ENCODE measurements around the gene ID1.
"Not testable (repeated sequence)": the region's sequence is repeated elsewhere in the genome, so short reads cannot be mapped to it uniquely, and the experiment has no call there.

ID1 gene

GRCh38 chr20:31602431-31602778, 2.7 kb upstream of the ID1 start:
- DNase-seq (ENCODE audit: low read depth): no peak

GRCh38 chr20:31602779-31603441, 2.2 kb upstream of the ID1 start:
- peak; percentile 73 for DNase-seq (ENCODE audit: low read depth)

DNA sequence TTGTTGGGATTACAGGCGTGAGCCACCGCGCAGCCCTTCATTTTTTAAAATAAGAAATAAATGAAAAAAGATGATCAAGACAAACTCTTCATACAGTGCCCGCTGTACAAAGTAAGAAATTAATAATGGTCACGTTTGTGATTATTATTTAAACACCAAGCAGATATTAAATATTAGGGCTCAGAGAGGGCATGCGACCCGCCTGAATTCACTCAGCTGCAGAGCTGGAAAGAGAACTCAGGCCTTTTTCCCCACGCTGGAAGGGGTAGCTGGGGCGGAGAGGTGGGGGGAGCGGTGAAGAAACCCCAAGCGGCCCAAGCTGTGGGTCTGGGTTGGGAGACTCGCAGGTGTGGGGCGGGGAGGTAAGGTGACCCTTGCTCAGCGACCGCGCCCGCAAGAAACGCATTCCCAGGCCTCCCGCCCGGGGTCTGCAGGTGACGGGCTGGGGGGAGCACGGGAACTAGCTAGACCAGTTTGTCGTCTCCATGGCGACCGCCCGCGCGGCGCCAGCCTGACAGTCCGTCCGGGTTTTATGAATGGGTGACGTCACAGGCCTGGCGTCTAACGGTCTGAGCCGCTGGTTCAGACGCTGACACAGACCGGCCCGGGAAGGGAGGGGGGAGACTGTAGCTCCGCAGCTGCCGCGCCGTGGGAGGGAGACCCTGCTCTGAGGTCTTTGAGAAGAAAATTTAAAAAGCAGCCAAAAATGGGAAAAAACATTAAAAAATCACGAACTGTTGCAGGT, 1.1 kb upstream of the ID1 start:
- peak; percentile 87 for DNase-seq (ENCODE audit: low read depth)

- DNase-seq (ENCODE audit: low read depth): no peak
Measured at GRCh38 chr20:31604567-31605030, 490 bp upstream of the ID1 start.

DNA sequence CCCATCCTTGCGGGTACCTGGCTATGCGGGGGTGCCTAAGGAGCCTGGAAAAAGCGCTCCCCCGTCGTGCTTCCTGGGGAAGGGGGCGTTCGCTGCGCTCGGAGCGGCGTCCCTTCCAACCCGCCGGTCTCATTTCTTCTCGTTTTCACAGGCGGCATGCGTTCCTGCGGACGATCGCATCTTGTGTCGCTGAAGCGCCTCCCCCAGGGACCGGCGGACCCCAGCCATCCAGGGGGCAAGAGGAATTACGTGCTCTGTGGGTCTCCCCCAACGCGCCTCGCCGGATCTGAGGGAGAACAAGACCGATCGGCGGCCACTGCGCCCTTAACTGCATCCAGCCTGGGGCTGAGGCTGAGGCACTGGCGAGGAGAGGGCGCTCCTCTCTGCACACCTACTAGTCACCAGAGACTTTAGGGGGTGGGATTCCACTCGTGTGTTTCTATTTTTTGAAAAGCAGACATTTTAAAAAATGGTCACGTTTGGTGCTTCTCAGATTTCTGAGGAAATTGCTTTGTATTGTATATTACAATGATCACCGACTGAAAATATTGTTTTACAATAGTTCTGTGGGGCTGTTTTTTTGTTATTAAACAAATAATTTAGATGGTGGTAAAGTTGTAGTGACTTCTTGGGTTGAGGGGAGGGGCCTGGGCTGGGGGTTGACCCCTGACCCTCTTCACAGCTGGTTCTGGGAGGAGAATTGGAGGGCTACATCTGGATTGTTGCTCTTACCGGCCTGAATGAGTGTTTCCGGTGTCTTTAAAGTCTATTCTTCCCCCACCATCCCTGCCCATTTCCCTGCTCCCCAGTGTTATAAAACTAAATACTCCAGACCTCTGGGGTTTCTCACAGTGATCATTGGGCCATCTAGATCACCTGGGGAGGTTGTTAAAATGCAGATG, 1.1 kb downstream of the ID1 start:
- no peak for DNase-seq (ENCODE audit: low read depth)

- DNase-seq (ENCODE audit: low read depth): no peak
Measured at GRCh38 chr20:31606804-31607639, 1.9 kb downstream of the ID1 start.

GRCh38 chr20:31607640-31608250, 2.7 kb downstream of the ID1 start:
- DNase-seq (ENCODE audit: low read depth): no peak

- no peak for DNase-seq (ENCODE audit: low read depth)
Measured at GRCh38 chr20:31608251-31608945, 3.3 kb downstream of the ID1 start.

DNA sequence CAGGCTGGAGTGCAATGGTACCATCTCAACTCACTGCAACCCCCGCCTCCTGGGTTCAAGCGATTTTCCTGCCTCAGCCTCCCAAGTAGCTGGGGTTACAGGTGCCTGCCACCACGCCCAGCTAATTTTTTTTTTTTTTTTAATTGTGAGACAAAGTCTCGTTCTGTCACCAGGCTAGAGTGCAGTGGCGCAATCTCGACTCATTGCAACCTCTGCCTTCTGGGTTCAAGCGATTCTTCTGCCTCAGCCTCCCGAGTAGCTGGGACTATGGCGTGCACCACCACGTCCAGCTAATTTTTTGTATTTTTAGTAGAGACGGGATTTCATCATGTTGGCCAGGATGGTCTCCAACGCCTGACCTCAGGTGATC, 7.2 kb downstream of the ID1 start:
- not testable (repeated sequence) for DNase-seq (ENCODE audit: low read depth)

DNA sequence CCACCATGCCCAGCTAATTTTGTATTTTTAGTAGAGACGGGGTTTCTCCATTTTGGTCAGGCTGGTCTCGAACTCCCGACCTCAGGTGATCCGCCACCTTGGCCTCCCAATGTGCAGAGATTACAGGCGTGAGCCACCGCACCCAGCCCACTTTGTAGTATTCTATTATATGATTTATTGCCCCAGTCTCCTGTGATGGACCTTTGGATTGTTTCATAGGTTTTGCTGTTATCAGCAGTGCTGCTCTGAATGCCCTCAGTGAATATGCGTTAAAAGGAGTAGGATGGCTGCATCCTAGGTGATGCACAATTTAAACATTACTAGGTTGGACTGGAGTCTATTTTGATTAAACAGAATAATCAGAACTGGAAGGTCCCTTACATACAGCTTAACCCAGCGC, 10.3 kb downstream of the ID1 start:
- no peak for DNase-seq (ENCODE audit: low read depth)

DNA sequence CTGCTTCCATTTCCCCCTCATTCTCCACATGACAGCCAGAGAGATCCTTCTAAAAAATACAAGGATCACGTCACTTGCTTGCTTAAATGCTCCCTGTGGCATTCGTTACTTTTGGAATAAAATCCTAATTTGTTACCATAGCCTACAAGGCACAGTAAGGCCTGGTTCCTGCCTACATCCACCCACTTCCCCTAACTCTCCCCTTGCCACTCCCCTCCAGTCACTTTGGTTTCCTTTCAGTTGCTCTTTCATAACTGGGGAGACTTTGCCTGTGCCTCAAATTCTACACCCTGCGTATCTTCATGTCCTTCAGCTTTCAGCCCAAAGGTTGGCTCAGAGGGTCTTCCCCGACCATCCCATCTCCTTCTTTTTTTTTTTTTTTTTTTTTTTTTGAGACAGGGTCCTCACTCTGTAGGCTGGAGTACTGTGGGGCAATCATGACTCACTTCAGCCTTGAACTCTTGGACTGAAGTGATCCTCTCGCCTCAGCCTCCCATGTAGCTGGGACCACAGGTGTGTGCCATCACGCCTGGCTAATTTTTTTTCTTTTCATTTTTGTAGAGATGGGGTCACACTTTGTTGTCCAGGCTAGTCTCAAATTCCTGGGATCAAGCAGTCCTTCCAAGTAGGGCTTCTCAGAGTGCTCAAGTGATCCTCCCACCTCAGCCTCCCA, 12.5 kb downstream of the ID1 start:
- DNase-seq (ENCODE audit: low read depth): no peak

- DNase-seq (ENCODE audit: low read depth): no peak
Measured at GRCh38 chr20:31620246-31620645, 15.2 kb downstream of the ID1 start.

- DNase-seq (ENCODE audit: low read depth): not testable (repeated sequence)
Measured at GRCh38 chr20:31623123-31623505, 18.0 kb downstream of the ID1 start.

- not testable (repeated sequence) for DNase-seq (ENCODE audit: low read depth)
Measured at GRCh38 chr20:31626534-31626933, 21.4 kb downstream of the ID1 start.

DNA sequence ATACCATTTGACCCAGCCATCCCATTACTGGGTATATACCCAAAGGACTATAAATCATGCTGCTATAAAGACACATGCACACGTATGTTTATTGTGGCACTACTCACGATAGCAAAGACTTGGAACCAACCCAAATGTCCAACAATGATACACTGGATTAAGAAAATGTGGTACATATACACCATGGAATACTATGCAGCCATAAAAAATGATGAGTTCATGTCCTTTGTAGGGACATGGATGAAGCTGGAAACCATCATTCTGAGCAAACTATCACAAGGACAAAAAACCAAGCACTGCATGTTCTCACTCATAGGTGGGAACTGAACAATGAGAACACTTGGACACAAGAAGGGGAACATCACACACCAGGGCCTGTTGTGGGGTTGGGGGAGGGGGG, 23.0 kb downstream of the ID1 start:
- DNase-seq (ENCODE audit: low read depth): not testable (repeated sequence)

DNA sequence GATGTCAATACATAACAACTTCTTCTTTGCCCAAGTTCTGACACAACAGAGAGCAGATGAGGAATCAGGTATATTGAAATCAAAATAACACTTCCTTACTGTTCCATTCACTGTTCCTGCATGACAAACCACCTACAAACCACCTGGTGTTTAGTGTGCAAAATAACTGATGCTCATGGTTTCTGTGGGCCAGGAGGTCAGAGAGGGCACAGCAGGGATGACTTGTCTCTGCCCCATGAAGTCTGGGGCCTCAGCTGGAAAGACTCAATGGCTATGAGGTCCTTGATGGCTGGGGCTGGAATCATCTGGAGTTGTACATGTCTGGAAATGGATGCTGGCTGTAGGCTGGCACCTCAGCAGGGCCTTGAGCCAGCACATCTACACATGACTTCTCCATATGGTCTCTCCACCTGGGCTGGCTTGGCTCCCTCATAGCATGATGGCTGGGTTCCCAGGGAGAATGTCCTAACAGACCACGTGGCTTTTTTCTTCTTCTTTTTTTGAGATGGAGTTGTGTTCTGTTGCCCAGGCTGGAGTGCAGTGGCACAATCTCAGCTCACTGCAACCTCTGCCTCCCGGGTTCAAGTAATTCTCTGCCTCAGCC, 25.2 kb downstream of the ID1 start:
- no peak for DNase-seq (ENCODE audit: low read depth)

DNA sequence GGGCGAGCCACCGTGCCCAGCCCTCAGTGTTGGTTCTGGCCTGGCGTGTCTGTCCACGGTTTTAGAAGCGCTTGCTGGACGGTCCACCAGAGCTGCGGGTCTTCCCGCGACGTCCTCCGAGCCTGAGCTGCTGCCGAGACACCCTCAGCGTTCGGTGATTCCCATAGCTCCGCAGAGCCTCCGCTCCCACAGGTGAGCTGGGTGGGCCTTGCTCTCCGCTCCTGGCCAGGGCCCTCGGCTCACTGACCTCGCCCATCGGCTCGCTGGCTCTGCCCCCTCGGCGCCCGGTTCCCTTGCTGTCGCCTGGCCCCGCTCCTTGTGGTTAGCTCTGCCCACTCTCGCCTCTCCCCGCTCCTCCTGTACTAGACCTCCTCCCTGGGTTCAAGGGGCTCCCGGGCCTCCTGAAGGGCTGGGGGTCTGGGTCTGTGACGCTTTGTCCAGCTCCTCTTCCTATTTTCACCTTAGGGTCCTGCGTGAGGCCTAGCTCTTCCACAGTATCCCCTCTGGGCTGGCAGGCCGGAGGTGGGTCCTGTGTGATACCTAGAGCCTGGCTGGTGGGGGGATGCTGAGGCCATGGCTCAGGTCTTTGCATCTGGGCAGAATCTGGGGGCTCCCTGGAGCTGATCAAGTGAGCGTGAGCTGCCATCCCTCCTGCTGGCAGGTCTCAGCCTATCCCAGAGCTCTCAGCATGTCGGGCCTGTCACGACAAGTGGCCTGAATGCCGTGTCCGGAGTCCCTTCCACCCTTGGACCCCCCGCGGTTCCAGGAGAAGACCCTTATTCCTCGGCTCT, 27.7 kb downstream of the ID1 start:
- DNase-seq (ENCODE audit: low read depth): no peak

DNA sequence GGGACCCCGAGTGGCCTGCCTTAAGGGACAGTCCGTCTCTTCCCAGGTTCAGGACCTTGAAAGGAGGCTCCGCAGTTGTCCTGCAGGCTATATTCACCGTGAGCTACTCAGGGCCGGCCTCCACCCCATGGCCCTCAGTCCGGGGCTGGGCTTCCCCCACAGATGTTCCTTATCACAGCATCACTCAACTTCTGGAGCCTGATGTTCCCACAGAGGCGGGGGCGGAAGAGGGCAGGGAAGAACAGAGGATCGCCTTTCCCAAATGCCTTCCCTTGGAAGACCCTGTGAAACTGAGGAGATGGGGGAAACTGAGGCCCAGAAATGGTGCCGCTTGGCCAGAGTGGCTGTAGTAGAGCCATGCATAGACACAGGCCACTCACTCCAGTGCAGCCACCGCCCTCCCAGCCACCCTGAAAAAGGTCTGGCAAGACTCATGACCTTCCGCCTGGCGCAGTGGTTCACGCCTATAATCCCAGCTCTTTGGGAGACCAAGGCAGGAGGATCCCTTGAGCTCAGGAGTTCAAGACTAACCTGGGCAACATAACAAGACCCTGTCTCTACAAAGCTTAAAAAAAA, 28.3 kb downstream of the ID1 start:
- no peak for DNase-seq (ENCODE audit: low read depth)

DNA sequence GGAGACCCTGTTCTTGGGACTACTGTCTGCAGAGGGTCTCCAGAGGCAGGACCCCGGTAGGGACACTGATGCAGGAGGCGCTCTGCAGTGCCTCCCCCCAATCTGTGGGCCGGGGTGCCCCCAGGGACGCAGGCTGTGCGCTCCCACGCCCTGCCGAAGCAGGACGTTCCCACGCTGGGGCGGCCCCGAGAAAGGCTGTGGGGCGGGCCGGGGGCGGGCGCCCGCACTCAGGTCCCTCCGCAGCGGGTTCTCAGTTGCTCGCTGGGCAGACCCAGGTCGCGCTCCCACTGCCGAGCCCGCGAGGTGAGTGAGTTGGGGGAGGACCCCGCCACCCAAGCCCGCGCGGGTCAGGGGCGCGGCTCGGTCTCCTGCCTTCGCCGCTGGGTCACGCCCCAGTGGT, 32.6 kb downstream of the ID1 start, which contains the start of gene COX4I2:
Gene COX4I2, plus strand, starts transcription at position 253 of the 400 bp plus-strand sequence. CDS start 1,106 bp downstream, outside the sequence.
- DNase-seq (ENCODE audit: low read depth): no peak
